Endothelial cell (in vitro differentiated cells): Measurements from ENCODE around the gene PFDN1. TPM values are rescaled to one million over a fixed set of nuclear protein-coding genes. Genes with fewer than 3 reads are reported as not detected.

Source experiments
- DNase-seq: peaks from one replicate; pipeline ENCODE4 v3.0.0; 2021; ENCODE audit warnings: low spot score
- H3K27ac Mint-ChIP-seq: one replicate; pipeline ENCODE4 v1.8.0; 2021; ENCODE audit warnings: mixed read lengths, inconsistent platforms; ENCODE audit not compliant: unreplicated experiment
- H3K27me3 Mint-ChIP-seq: one replicate; pipeline ENCODE4 v1.8.0; 2021; ENCODE audit warnings: mild to moderate bottlenecking, moderate library complexity, mixed read lengths, inconsistent platforms; ENCODE audit not compliant: unreplicated experiment
- H3K36me3 Mint-ChIP-seq: one replicate; pipeline ENCODE4 v1.8.0; 2021; ENCODE audit warnings: mild to moderate bottlenecking, low read depth, mixed read lengths, inconsistent platforms; ENCODE audit not compliant: unreplicated experiment
- H3K4me1 Mint-ChIP-seq: one replicate; pipeline ENCODE4 v1.8.0; 2021; ENCODE audit warnings: mild to moderate bottlenecking, mixed read lengths, inconsistent platforms; ENCODE audit not compliant: unreplicated experiment
- H3K4me3 Mint-ChIP-seq: one replicate; pipeline ENCODE4 v1.8.0; 2021; ENCODE audit warnings: mild to moderate bottlenecking, mixed read lengths, inconsistent platforms; ENCODE audit not compliant: unreplicated experiment
- H3K9me3 Mint-ChIP-seq: one replicate; pipeline ENCODE4 v1.8.0; 2021; ENCODE audit warnings: mixed read lengths, inconsistent platforms; ENCODE audit not compliant: unreplicated experiment
- CTCF ChIP-seq: fragments of 200-600 bp; sonication (generic); IDR thresholded peaks from one replicate; pipeline ENCODE4 v1.5.0; 2021; ENCODE audit warnings: antibody characterized with exemption; ENCODE audit not compliant: unreplicated experiment
- total RNA-seq: library from RNA; stranded (reverse); fragmentation: NEBNext Ultra II Directional; extraction: Animal tissue kit (Norgen Biotek cat#: 25700); gene quantifications from one replicate; pipeline ENCODE4 v1.2.1, GENCODE V29; 2021; ENCODE audit not compliant: unreplicated experiment

The PFDN1 gene
- total RNA-seq, 1 donor from 2014 or later, result 86.2 TPM

GRCh38 chr5:140329739-140330481 lies 27.0 kb upstream of the PFDN1 start:
- peaks cover 12% of the 10 kb centered on the region for H3K27me3 Mint-ChIP-seq
- no peak overlapping the region for H3K4me3 Mint-ChIP-seq
- H3K27ac Mint-ChIP-seq, result peak overlapping the region; percentile 95
- peaks cover 39% of the 10 kb centered on the region for H3K4me1 Mint-ChIP-seq
- H3K36me3 Mint-ChIP-seq, result peaks cover 28% of the 10 kb centered on the region
- peak; percentile 20 for DNase-seq
- H3K9me3 Mint-ChIP-seq, result no peaks in the 10 kb centered on the region
- TF ChIP-seq CTCF, result no peak

GRCh38 chr5:140328036-140328764 lies 25.3 kb upstream of the PFDN1 start:
- Mint-ChIP-seq H3K27me3 (peaks cover 12% of the 10 kb centered on the region), H3K4me3 (no peak overlapping the region), H3K36me3 (peaks cover 16% of the 10 kb centered on the region), H3K27ac (peak overlapping the region; percentile 95), H3K9me3 (no peaks in the 10 kb centered on the region), H3K4me1 (peaks cover 49% of the 10 kb centered on the region)
- DNase-seq, result no peak
- no peak for TF ChIP-seq CTCF

DNA sequence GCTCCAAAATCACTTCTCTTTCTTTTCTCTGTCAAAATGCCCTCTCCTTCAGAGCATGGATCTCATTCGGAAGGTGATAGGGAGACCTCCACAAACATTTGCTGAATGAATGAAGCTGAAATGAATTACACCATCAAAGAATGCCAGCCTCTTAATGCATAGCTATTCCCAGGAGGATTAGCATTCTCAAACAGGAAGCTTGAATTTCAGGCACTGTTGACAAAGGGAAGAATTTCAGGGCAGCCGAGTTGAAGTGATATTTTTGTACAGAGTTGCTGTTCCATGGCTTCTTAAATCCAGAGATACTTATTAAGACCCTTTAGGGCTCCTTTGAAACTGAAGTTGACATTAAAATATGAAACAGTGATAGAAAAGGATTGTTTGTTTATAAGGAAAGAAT lies 24.7 kb upstream of the PFDN1 start:
- Mint-ChIP-seq H3K4me1 (peaks cover 49% of the 10 kb centered on the region), H3K9me3 (no peaks in the 10 kb centered on the region), H3K27ac (peak overlapping the region; percentile 84), H3K36me3 (peaks cover 10% of the 10 kb centered on the region), H3K27me3 (peaks cover 12% of the 10 kb centered on the region), H3K4me3 (no peak overlapping the region)
- DNase-seq, result no peak
- TF ChIP-seq CTCF, result no peak

DNA sequence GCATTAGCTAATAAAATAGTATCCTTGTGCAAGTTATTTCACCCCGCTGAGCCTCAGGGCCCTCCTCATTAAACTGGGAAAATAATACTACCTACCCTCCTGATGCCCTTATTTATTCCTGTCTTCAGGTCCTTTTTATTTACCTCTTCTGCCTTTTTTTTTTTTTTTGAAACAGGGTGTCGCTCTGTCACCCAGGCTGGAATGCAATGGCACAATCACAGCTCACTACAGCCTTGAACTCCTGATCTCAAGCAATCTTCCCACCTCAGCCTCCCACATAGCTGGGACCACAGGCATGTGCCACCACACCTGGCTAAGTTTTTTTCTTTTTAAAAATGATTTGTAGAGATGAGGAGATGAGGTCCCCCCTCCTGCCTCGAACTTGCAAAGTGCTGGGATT lies 22.6 kb upstream of the PFDN1 start:
- Mint-ChIP-seq H3K27me3 (peaks cover 16% of the 10 kb centered on the region), H3K4me1 (peaks cover 56% of the 10 kb centered on the region), H3K36me3 (peaks cover 3% of the 10 kb centered on the region), H3K4me3 (no peak overlapping the region), H3K9me3 (no peaks in the 10 kb centered on the region), H3K27ac (no peak overlapping the region)
- DNase-seq, result no peak
- TF ChIP-seq CTCF, result no peak
